ENCODE data around the gene LRCH2.

Gene LRCH2

GRCh38 chrX:115134382-115134781, 99.5 kb downstream of the LRCH2 start:
- no peak for TF ChIP-seq YY1 (IDR thresholded peaks at IDR 0.05; ENCODE audit: low read depth)
- no peak for TF ChIP-seq MAX (IDR thresholded peaks at IDR 0.05)
- no peak for TF ChIP-seq NFIC (IDR thresholded peaks at IDR 0.05)
- TF ChIP-seq EP300 (IDR thresholded peaks at IDR 0.05; ENCODE audit: borderline replicate concordance): no peak
- no peak for TF ChIP-seq USF1 (IDR thresholded peaks at IDR 0.05)
- no peak for TF ChIP-seq RAD21 (IDR thresholded peaks at IDR 0.05; ENCODE audit: low read depth)
- TF ChIP-seq REST (IDR thresholded peaks at IDR 0.05; ENCODE audit: low read depth): no peak
- TF ChIP-seq FOXM1 (IDR thresholded peaks at IDR 0.05; ENCODE audit: borderline replicate concordance, low read depth): no peak
- no peak for TF ChIP-seq TAF1 (IDR thresholded peaks at IDR 0.05; ENCODE audit: low read depth)
- no peak for TF ChIP-seq CEBPB (IDR thresholded peaks at IDR 0.05)
- no peak for TF ChIP-seq ZBTB7A (IDR thresholded peaks at IDR 0.05; ENCODE audit: low read depth)
- TF ChIP-seq TCF12 (IDR thresholded peaks at IDR 0.05; ENCODE audit: low read depth): no peak
- no peak for TF ChIP-seq TEAD4 (IDR thresholded peaks at IDR 0.05)
- TF ChIP-seq CREB1 (IDR thresholded peaks at IDR 0.05; ENCODE audit: low read depth): no peak
- TF ChIP-seq EGR1 (IDR thresholded peaks at IDR 0.05): no peak

DNA sequence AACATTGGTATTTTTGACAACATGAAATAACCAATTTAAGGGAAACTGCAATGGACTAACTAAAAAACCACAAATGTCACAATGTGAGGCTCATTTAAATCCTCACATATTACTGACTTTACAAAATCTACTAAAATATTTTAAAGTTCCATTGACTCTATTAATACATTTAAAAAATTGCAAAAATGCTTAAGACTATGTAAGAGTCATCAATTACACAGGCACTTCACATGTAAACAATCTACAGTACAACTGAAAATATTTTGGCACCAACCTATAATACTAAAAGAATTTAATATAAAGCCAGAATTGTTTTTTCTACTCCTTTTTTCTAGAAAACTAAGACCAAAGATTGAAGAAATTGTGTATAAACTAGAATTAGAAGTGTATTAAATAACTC, 121.5 kb downstream of the LRCH2 start:
- TF ChIP-seq EGR1 (IDR thresholded peaks at IDR 0.05) (no peak), REST (IDR thresholded peaks at IDR 0.05; ENCODE audit: low read depth) (no peak), CREB1 (IDR thresholded peaks at IDR 0.05; ENCODE audit: low read depth) (no peak), USF1 (IDR thresholded peaks at IDR 0.05) (no peak), CEBPB (IDR thresholded peaks at IDR 0.05) (no peak), TAF1 (IDR thresholded peaks at IDR 0.05; ENCODE audit: low read depth) (no peak), MAX (IDR thresholded peaks at IDR 0.05) (no peak), TEAD4 (IDR thresholded peaks at IDR 0.05) (no peak), EP300 (IDR thresholded peaks at IDR 0.05; ENCODE audit: borderline replicate concordance) (no peak), RAD21 (IDR thresholded peaks at IDR 0.05; ENCODE audit: low read depth) (no peak), FOXM1 (IDR thresholded peaks at IDR 0.05; ENCODE audit: borderline replicate concordance, low read depth) (no peak), TCF12 (IDR thresholded peaks at IDR 0.05; ENCODE audit: low read depth) (no peak), YY1 (IDR thresholded peaks at IDR 0.05; ENCODE audit: low read depth) (no peak)

GRCh38 chrX:115098897-115099296, 135.0 kb downstream of the LRCH2 start:
- TF ChIP-seq TEAD4 (IDR thresholded peaks at IDR 0.05): no peak
- no peak for TF ChIP-seq TCF12 (IDR thresholded peaks at IDR 0.05; ENCODE audit: low read depth)
- no peak for TF ChIP-seq USF1 (IDR thresholded peaks at IDR 0.05)
- TF ChIP-seq EGR1 (IDR thresholded peaks at IDR 0.05): no peak
- no peak for TF ChIP-seq ZBTB7A (IDR thresholded peaks at IDR 0.05; ENCODE audit: low read depth)
- TF ChIP-seq FOXM1 (IDR thresholded peaks at IDR 0.05; ENCODE audit: borderline replicate concordance, low read depth): no peak
- no peak for TF ChIP-seq RAD21 (IDR thresholded peaks at IDR 0.05; ENCODE audit: low read depth)
- TF ChIP-seq REST (IDR thresholded peaks at IDR 0.05; ENCODE audit: low read depth): no peak
- TF ChIP-seq YY1 (IDR thresholded peaks at IDR 0.05; ENCODE audit: low read depth): no peak
- no peak for TF ChIP-seq CREB1 (IDR thresholded peaks at IDR 0.05; ENCODE audit: low read depth)
- TF ChIP-seq EP300 (IDR thresholded peaks at IDR 0.05; ENCODE audit: borderline replicate concordance): no peak
- TF ChIP-seq TAF1 (IDR thresholded peaks at IDR 0.05; ENCODE audit: low read depth): no peak
- no peak for TF ChIP-seq CEBPB (IDR thresholded peaks at IDR 0.05)
- no peak for TF ChIP-seq NFIC (IDR thresholded peaks at IDR 0.05)
- TF ChIP-seq MAX (IDR thresholded peaks at IDR 0.05): no peak

DNA sequence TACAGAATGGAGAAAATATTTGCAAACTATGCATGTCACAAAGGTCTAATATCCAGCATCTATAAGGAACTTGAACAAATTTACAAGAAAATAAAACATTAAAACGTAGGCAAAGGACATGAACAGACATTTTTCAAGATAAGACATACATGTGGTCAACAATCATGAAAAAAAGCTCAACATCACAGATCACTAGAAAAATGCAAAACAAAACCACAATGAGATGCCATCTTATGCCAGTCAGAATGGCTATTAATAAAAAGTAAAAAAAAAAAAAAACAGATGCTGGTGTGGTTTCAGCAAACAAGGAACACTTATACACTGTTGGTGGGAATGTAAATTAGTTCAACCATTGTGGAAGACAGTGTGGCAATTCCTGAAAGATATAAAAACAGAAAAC, 140.7 kb downstream of the LRCH2 start:
- TF ChIP-seq YY1 (IDR thresholded peaks at IDR 0.05; ENCODE audit: low read depth): no peak
